Loucy (cell line): ENCODE measurements around the gene ABRAXAS1.

ENCODE experiments used
- H2AFZ ChIP-seq: fragments of 200-600 bp; sonication (generic); 2 replicates; pipeline ENCODE4 v1.6.0; 2016; ENCODE audit warnings: antibody characterized with exemption, mild to moderate bottlenecking, low read length, moderate library complexity
- H3F3A ChIP-seq: fragments of 200-600 bp; 2 replicates; pipeline ENCODE4 v1.6.0; 2016; ENCODE audit warnings: antibody characterized with exemption, low read depth, mild to moderate bottlenecking
- H3K27me3 ChIP-seq: fragments of 200-600 bp; sonication (generic); 2 replicates; pipeline ENCODE4 v1.6.1; 2014; ENCODE audit warnings: low read length, mild to moderate bottlenecking; ENCODE audit not compliant: insufficient read depth, poor library complexity, severe bottlenecking
- H3K36me3 ChIP-seq: fragments of 200-600 bp; sonication (generic); 2 replicates; pipeline ENCODE4 v1.6.1; 2016; ENCODE audit warnings: low read length; ENCODE audit not compliant: insufficient read depth
- H3K4me1 ChIP-seq: fragments of 200-600 bp; sonication (generic); 2 replicates; pipeline ENCODE4 v1.5.1; 2014; ENCODE audit warnings: low read length, mild to moderate bottlenecking; ENCODE audit not compliant: insufficient read depth, poor library complexity, severe bottlenecking
- H3K4me2 ChIP-seq: fragments of 200-600 bp; sonication (generic); 2 replicates; pipeline ENCODE4 v1.6.0; 2014; ENCODE audit warnings: antibody characterized with exemption, low read length, low read depth, mild to moderate bottlenecking; ENCODE audit not compliant: poor library complexity, severe bottlenecking
- H3K4me3 ChIP-seq: fragments of 200-600 bp; sonication (generic); 2 replicates; pipeline ENCODE4 v1.5.1; 2014; ENCODE audit warnings: low read length, mild to moderate bottlenecking, mixed read lengths; ENCODE audit not compliant: poor library complexity, severe bottlenecking
- H3K79me2 ChIP-seq: fragments of 200-600 bp; sonication (generic); 2 replicates; pipeline ENCODE4 v1.6.1; 2014; ENCODE audit warnings: low read length; ENCODE audit not compliant: insufficient read depth
- H3K9ac ChIP-seq: fragments of 200-600 bp; sonication (generic); 2 replicates; pipeline ENCODE4 v1.6.0; 2014; ENCODE audit warnings: mild to moderate bottlenecking, low read depth, low read length, moderate library complexity; ENCODE audit not compliant: poor library complexity, severe bottlenecking
- H3K9me2 ChIP-seq: fragments of 200-600 bp; sonication (generic); replicated peaks from 2 replicates; pipeline ENCODE4 v1.6.1; 2016; ENCODE audit warnings: low read depth, low read length, mixed read lengths
- H3K9me3 ChIP-seq: fragments of 200-600 bp; sonication (generic); 2 replicates; pipeline ENCODE4 v1.6.1; 2014; ENCODE audit warnings: mild to moderate bottlenecking, antibody characterized with exemption, low read length, low read depth; ENCODE audit not compliant: insufficient read depth
- H4K20me1 ChIP-seq: fragments of 200-600 bp; sonication (generic); 2 replicates; pipeline ENCODE4 v1.6.0; 2014; ENCODE audit warnings: antibody characterized with exemption, low read length, mild to moderate bottlenecking; ENCODE audit not compliant: insufficient read depth, poor library complexity, severe bottlenecking
- CTCF ChIP-seq: fragments of 200-600 bp; sonication (generic); conservative IDR thresholded peaks from 2 replicates; pipeline ENCODE4 v1.5.1; 2014; ENCODE audit warnings: mild to moderate bottlenecking, antibody characterized with exemption, low read length
- EZH2phosphoT487 ChIP-seq: fragments of 200-600 bp; IDR thresholded peaks from 2 replicates; pipeline ENCODE4 v1.6.1; 2018; ENCODE audit warnings: antibody characterized with exemption, mild to moderate bottlenecking, moderate library complexity, borderline replicate concordance

Gene ABRAXAS1

GRCh38 chr4:83489711-83490326 lies 4.9 kb upstream of the ABRAXAS1 start:
- Histone ChIP-seq H3K27me3 (no peaks in the 10 kb centered on the region), H4K20me1 (no peaks in the 10 kb centered on the region), H3K79me2 (no peaks in the 10 kb centered on the region), H3K9ac (no peak overlapping the region), H3K9me3 (no peaks in the 10 kb centered on the region), H3K36me3 (no peaks in the 10 kb centered on the region), H3K4me2 (peak overlapping the region; percentile 1), H3F3A (no peaks in the 10 kb centered on the region), H3K4me3 (no peak overlapping the region), H2AFZ (peak overlapping the region; percentile 83), H3K9me2 (no peaks in the 10 kb centered on the region), H3K4me1 (peaks cover 5% of the 10 kb centered on the region)
- TF ChIP-seq CTCF (peak; percentile 36), EZH2phosphoT487 (no peak)

- Histone ChIP-seq H2AFZ (0 out of 2 replicates have a peak overlapping the region, but pooled peaks have one; percentile 3), H3K9me2 (no peaks in the 10 kb centered on the region), H3K4me2 (no peak overlapping the region), H3F3A (no peaks in the 10 kb centered on the region), H3K4me3 (no peak overlapping the region), H3K9me3 (no peaks in the 10 kb centered on the region), H3K4me1 (peaks cover 26% of the 10 kb centered on the region), H4K20me1 (no peaks in the 10 kb centered on the region), H3K27me3 (no peaks in the 10 kb centered on the region), H3K9ac (no peak overlapping the region), H3K36me3 (no peaks in the 10 kb centered on the region), H3K79me2 (peaks cover 19% of the 10 kb centered on the region)
- TF ChIP-seq CTCF = no peak
- no peak for TF ChIP-seq EZH2phosphoT487
Observed at GRCh38 chr4:83486457-83487129, 1.7 kb upstream of the ABRAXAS1 start.

DNA sequence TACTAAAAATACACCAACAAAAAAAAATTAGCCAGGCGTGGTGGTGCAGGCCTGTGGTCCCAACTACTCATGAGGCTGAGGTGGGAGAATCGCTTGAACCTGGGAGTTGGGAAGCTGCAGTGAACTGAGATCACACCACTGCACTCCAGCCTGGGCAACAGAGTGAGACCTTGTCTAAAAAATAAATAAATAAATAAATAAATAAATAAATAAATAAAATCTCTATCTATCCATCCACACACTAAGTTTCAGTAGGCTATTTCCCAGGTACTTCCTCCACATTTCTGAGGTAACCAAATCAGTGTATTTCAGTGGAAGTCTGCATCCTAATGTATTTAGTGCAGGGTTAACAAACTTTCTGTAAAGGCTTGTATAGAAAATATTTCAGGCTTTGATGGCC lies 10.9 kb downstream of the ABRAXAS1 start:
- no peaks in the 10 kb centered on the region for H3K27me3 ChIP-seq
- TF ChIP-seq EZH2phosphoT487 (no peak), CTCF (no peak)
- H2AFZ ChIP-seq = no peak overlapping the region
- no peak overlapping the region for H3K4me3 ChIP-seq
- H3K4me1 ChIP-seq = no peaks in the 10 kb centered on the region
- H3K4me2 ChIP-seq = no peak overlapping the region
- H3K9me3 ChIP-seq = no peaks in the 10 kb centered on the region
- H3K79me2 ChIP-seq = no peaks in the 10 kb centered on the region
- H3F3A ChIP-seq = no peaks in the 10 kb centered on the region
- H3K36me3 ChIP-seq = peaks cover 16% of the 10 kb centered on the region; the same call in 1 of the 2 replicates
- no peaks in the 10 kb centered on the region for H3K9me2 ChIP-seq
- no peaks in the 10 kb centered on the region for H4K20me1 ChIP-seq
- no peak overlapping the region for H3K9ac ChIP-seq
